GM12864 (cell line): ENCODE measurements around the gene LCT.

Experiments
- DNase-seq: peaks from one replicate; pipeline ENCODE4 v3.0.0-alpha.2; 2011; ENCODE audit warnings: low read depth
- H3K4me3 ChIP-seq: 2 replicates; pipeline ENCODE4 v1.5.1; 2011; ENCODE audit warnings: mild to moderate bottlenecking, low read depth, low read length, control low read depth
- TF ChIP-seq, protein P1 (sequence below): IDR thresholded peaks from 2 replicates; pipeline ENCODE4 v1.5.1; 2011; ENCODE audit warnings: low read depth, mild to moderate bottlenecking, moderate library complexity, low read length, control low read depth, inconsistent platforms; ENCODE audit errors: missing control alignments

LCT gene

GRCh38 chr2:135845997-135846396 lies 9.0 kb upstream of the LCT start:
- no peak for DNase-seq
- H3K4me3 ChIP-seq, result no peak overlapping the region
- TF ChIP-seq, protein P1, sequence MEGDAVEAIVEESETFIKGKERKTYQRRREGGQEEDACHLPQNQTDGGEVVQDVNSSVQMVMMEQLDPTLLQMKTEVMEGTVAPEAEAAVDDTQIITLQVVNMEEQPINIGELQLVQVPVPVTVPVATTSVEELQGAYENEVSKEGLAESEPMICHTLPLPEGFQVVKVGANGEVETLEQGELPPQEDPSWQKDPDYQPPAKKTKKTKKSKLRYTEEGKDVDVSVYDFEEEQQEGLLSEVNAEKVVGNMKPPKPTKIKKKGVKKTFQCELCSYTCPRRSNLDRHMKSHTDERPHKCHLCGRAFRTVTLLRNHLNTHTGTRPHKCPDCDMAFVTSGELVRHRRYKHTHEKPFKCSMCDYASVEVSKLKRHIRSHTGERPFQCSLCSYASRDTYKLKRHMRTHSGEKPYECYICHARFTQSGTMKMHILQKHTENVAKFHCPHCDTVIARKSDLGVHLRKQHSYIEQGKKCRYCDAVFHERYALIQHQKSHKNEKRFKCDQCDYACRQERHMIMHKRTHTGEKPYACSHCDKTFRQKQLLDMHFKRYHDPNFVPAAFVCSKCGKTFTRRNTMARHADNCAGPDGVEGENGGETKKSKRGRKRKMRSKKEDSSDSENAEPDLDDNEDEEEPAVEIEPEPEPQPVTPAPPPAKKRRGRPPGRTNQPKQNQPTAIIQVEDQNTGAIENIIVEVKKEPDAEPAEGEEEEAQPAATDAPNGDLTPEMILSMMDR, result no peak

GRCh38 chr2:135845257-135845656 lies 8.3 kb upstream of the LCT start:
- DNase-seq, result no peak
- no peak overlapping the region for H3K4me3 ChIP-seq
- TF ChIP-seq, protein P1, result no peak

- TF ChIP-seq, protein P1, result no peak
- no peak overlapping the region for H3K4me3 ChIP-seq
- no peak for DNase-seq
These were observed 7.4 kb upstream of the LCT start for GRCh38 chr2:135844301-135844895.

GRCh38 chr2:135843671-135844070 lies 6.7 kb upstream of the LCT start:
- no peak for DNase-seq
- H3K4me3 ChIP-seq, result no peak overlapping the region
- TF ChIP-seq, protein P1, result no peak

DNA sequence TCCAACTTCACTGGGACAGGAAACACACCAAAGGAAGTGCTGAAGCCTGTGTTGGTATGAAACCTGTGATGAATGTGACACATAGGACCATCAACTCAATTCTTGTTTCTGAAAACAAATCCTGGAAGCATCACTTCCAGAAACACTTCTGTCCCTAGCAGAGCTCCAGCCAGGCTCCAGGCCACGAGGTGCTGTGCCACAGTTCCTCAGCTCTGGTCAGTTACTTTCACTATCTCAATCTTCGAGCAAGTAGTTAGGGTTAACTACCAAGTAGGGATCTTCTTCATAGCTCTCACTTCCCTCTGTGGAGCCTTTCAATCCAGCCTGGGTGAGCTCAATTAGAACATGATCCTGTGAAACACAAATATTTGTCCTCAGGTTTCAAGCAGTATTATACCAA lies 3.6 kb upstream of the LCT start:
- TF ChIP-seq, protein P1, result no peak
- no peak overlapping the region for H3K4me3 ChIP-seq
- DNase-seq, result no peak

DNA sequence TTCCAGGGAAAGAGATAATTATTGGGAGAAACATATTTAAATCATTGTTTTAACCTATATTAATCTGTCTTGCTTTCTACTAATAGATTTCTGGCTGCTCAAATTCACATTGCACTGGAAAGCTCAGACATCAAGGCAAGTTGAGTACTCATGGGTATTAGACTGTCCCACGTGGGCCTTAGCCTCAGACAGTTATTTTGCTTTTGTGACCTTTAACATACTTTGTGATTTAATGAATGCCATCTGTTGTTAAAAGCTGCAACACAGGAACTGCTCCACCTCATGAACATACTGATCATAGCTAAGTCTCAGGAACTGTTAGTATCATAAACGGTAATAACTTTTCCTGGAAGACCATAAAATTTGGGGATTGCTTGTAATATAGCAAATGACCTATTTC lies 2.7 kb upstream of the LCT start:
- H3K4me3 ChIP-seq, result no peak overlapping the region
- TF ChIP-seq, protein P1, result no peak
- no peak for DNase-seq

GRCh38 chr2:135838502-135838901 lies 1.5 kb upstream of the LCT start:
- no peak for DNase-seq
- H3K4me3 ChIP-seq, result no peak overlapping the region
- TF ChIP-seq, protein P1, result no peak
